Adrenal gland (tissue), 12 donors: ENCODE data around the gene SFI1. TPM values are rescaled to one million over a fixed set of nuclear protein-coding genes. Genes with fewer than 3 reads are reported as not detected.
"Not testable (repeated sequence)": the region's sequence is repeated elsewhere in the genome, so short reads cannot be mapped to it uniquely, and the experiment has no call there.

Experiments used
- DNase-seq, 7 donors: peaks; one replicate each; pipeline ENCODE4 v3.0.0-alpha.2; 2019 to 2020
- H3K27ac ChIP-seq, 5 donors: fragments of 200-600 bp; sonication (generic) in 4 of 5; 1 replicate in 3 of 5; 2 replicates in 2 of 5; pipeline versions ENCODE4 v1.5.1 to v1.8.0; 2016 to 2020; ENCODE audit warnings: mild to moderate bottlenecking in 1 of 5
- H3K27me3 ChIP-seq: fragments of 200-600 bp; 2 replicates; pipeline ENCODE4 v1.8.0; 2021
- H3K36me3 ChIP-seq, 2 donors: fragments of 200-600 bp; replicated peaks in 1 of 2; 1 replicate in 1 of 2; 2 replicates in 1 of 2; pipeline versions ENCODE4 v1.5.1 to v1.8.0; 2018 to 2022
- H3K4me1 ChIP-seq, 2 donors: fragments of 200-600 bp; replicated peaks in 1 of 2; 1 replicate in 1 of 2; 2 replicates in 1 of 2; pipeline versions ENCODE4 v1.5.1 to v1.8.0; 2018 to 2021
- H3K4me3 ChIP-seq, 4 donors: fragments of 200-600 bp; sonication (generic) in 3 of 4; one replicate each; pipeline ENCODE4 v1.5.1; 2016 to 2018
- H3K9me3 ChIP-seq, 3 donors: fragments of 200-600 bp; sonication (generic) in 1 of 3; replicated peaks in 1 of 3; 1 replicate in 2 of 3; 2 replicates in 1 of 3; pipeline versions ENCODE4 v1.5.1 to v1.8.0; 2016 to 2021
- CTCF ChIP-seq, 6 experiments: fragments of 450-650 bp in 4 of 6; fragments of 200-600 bp in 2 of 6; sonication (generic) in 1 of 6; IDR thresholded peaks; 1 replicate in 5 of 6; 2 replicates in 1 of 6; pipeline versions ENCODE4 v1.5.1 to v1.8.0; 2016 to 2021; ENCODE audit warnings: antibody characterized with exemption in 6 of 6, mild to moderate bottlenecking in 2 of 6, moderate library complexity in 1 of 6
- POLR2A ChIP-seq, 2 donors: fragments of 450-650 bp; IDR thresholded peaks; one replicate each; pipeline ENCODE4 v1.6.1; 2017; ENCODE audit warnings: antibody characterized with exemption in 2 of 2, mild to moderate bottlenecking in 2 of 2, moderate library complexity in 1 of 2
- WGBS, 4 donors: extraction: QIAGEN DNeasy Blood & Tissue Kit in 2 of 4; methylation state at CpG; one replicate each; pipeline versions ENCODE4 v1.1.5 to v1.1.7; 2013 to 2017; 5-methylcytosine and 5-hydroxymethylcytosine counted together
- intact Hi-C, 2 donors: fragments of 100-400 bp; cut with DNase I; formaldehyde crosslinking; loops; one replicate each; pipeline versions ENCODE4 v1.14.1 to v1.15.0; 2022 to 2023
- polyA plus RNA-seq, 3 donors: library from polyadenylated mRNA; stranded (reverse); fragments of 200-250 nt in 2 of 3; fragments of 350-450 nt in 1 of 3; fragmentation: Illumina TruSeq in 1 of 3; extraction: RNeasy Lipid Tissue Mini Kit (QIAGEN cat#74804) in 1 of 3; gene quantifications; one replicate each; pipeline ENCODE4 v1.2.3, GENCODE V29; 2013 to 2014
- total RNA-seq, 9 donors: library from RNA; depleted of rRNA in 4 of 9; stranded (reverse); fragments of >200 nt in 4 of 9; fragments of 120-200 nt in 1 of 9; fragmentation: NEBNext Ultra II Directional in 1 of 9; extraction: Animal tissue kit (Norgen Biotek cat#: 25700) in 1 of 9; gene quantifications; one replicate each; pipeline versions ENCODE4 v1.1.0 to v1.2.4, GENCODE V29; 2013 to 2023
- donor health status: healthy with polysubstance abuse.
- donor health status: Bipolar disorder and iron deficiency.
- donor health status: DM: yes; HTN: yes; CAD: no.
- donor health status: DM: no; HTN: no; CAD: no.
- donor health status: DM: no; HTN: no; CAD: no.
- donor health status: DM: yes; HTN: yes; CAD: no.

Gene SFI1
- total and polyA plus RNA-seq, 12 donors, result 13.4 to 130 (median 33.1) TPM

- Histone ChIP-seq H3K4me1 (peaks cover 12 to 14% of the 10 kb centered on the region in 2 donors), H3K36me3 (no peaks in the 10 kb centered on the region), H3K27ac (no peak overlapping the region), H3K4me3 (no peak overlapping the region), H3K27me3 (no peaks in the 10 kb centered on the region), H3K9me3 (no peaks in the 10 kb centered on the region)
- intact Hi-C loops, result no loop called here
- no peak for DNase-seq
- 80 to 92% (median 86%) methylated on average over 8 of the region's 8 CpGs for WGBS, 4 donors
- TF ChIP-seq POLR2A (IDR thresholded peaks at IDR 0.05), result no peak
- TF ChIP-seq CTCF (IDR thresholded peaks at IDR 0.05), result no peak
Measured at GRCh38 chr22:31537019-31537535, 40.7 kb downstream of the SFI1 start.

GRCh38 chr22:31538815-31539214 is 42.5 kb downstream of the SFI1 start:
- TF ChIP-seq POLR2A (IDR thresholded peaks at IDR 0.05) (no peak), CTCF (IDR thresholded peaks at IDR 0.05) (no peak)
- 92 to 96% (median 93%) methylated on average over 5 of the region's 5 CpGs for WGBS, 4 donors
- intact Hi-C loops, result no loop called here

GRCh38 chr22:31540166-31540565 is 43.8 kb downstream of the SFI1 start:
- H3K4me1 ChIP-seq, H3K27ac ChIP-seq, H3K4me3 ChIP-seq, H3K9me3 ChIP-seq, H3K36me3 ChIP-seq, intact Hi-C loops, H3K27me3 ChIP-seq, DNase-seq: not testable (repeated sequence)
- WGBS, 4 donors, result 89 to 92% (median 92%) methylated on average over 4 of the region's 4 CpGs

More at GRCh38 chr22:31538815-31539214, 42.5 kb downstream of the SFI1 start:
- Histone ChIP-seq H3K27ac (no peak overlapping the region), H3K9me3 (no peaks in the 10 kb centered on the region), H3K4me3 (no peak overlapping the region), H3K27me3 (no peaks in the 10 kb centered on the region), H3K36me3 (no peaks in the 10 kb centered on the region), H3K4me1 (peaks cover under 1 to 3% of the 10 kb centered on the region in 2 donors)
- DNase-seq, result no peak

GRCh38 chr22:31540966-31541365 is 44.6 kb downstream of the SFI1 start:
- H3K36me3 ChIP-seq, result no peaks in the 10 kb centered on the region
- 91 to 96% (median 94%) methylated on average over 5 of the region's 5 CpGs for WGBS, 4 donors
- peaks cover 0 to 7% of the 10 kb centered on the region in 2 donors for H3K4me1 ChIP-seq
- intact Hi-C loops, result no loop called here
- no peaks in the 10 kb centered on the region for H3K27me3 ChIP-seq
- TF ChIP-seq CTCF (IDR thresholded peaks at IDR 0.05), result no peak
- TF ChIP-seq POLR2A (IDR thresholded peaks at IDR 0.05), result no peak
- no peak for DNase-seq
- H3K27ac ChIP-seq, result no peak overlapping the region
- H3K4me3 ChIP-seq, result no peak overlapping the region
- H3K9me3 ChIP-seq, result no peaks in the 10 kb centered on the region
